HCT116 (cell line): ENCODE data around the gene NFS1. TPM values are rescaled to one million over a fixed set of nuclear protein-coding genes. Genes with fewer than 3 reads are reported as not detected.

Source experiments
- ATAC-seq: fragments of 200-7000 bp; cut with Tn5 transposase; 2 replicates; pipeline ENCODE4 v1.9.1; 2020; ENCODE audit warnings: mild to moderate bottlenecking, moderate library complexity
- BruUV-seq: library from RNA; stranded (reverse); fragments of 400-500 nt; replicated peaks from 2 replicates; lab custom pipeline; 2021; lab: Mats Ljungman, UMichigan
- CTCF ChIA-PET: fragments of 300-600 bp; sonication (Branson Sonifier 250); formaldehyde crosslinking; loops from one replicate; lab custom pipeline; 2021; ENCODE audit warnings: antibody characterized with exemption; lab: Charles Lee
- POLR2A ChIA-PET: fragments of 300-600, 350-600 bp; sonication (Branson Sonifier 250); formaldehyde crosslinking; loops from one replicate; lab custom pipeline; 2021; ENCODE audit warnings: antibody characterized with exemption; lab: Charles Lee
- RAD21 ChIA-PET, 2 experiments: fragments of 300-600 bp; sonication (Branson Sonifier 250); formaldehyde crosslinking; loops; one replicate each; lab custom pipeline; 2023; ENCODE audit warnings: low total read pairs in 2 of 2; ENCODE audit not compliant: uncharacterized antibody in 2 of 2, unreplicated experiment in 2 of 2, low non-redundant PET in 1 of 2; lab: Charles Lee
- DNase-seq: peaks from one replicate; pipeline ENCODE4 v3.0.0-alpha.2; 2010; ENCODE audit warnings: low read depth, low spot score
- H2AFZ ChIP-seq: fragments of 200-600 bp; shearing (Covaris generic), sonication (generic); 2 replicates; pipeline ENCODE4 v1.6.1; 2017; ENCODE audit warnings: low read depth, mixed run types, mixed read lengths, antibody characterized with exemption, low read length; ENCODE audit not compliant: poor library complexity, severe bottlenecking
- H3K27ac ChIP-seq: 2 replicates; pipeline ENCODE4 v1.5.1; 2012; ENCODE audit warnings: low read depth, low read length
- H3K27me3 ChIP-seq: fragments of 200-600 bp; sonication (generic); 2 replicates; pipeline ENCODE4 v1.6.1; 2016; ENCODE audit warnings: mixed run types, low read length, mixed read lengths; ENCODE audit not compliant: insufficient read depth
- H3K36me3 ChIP-seq, 2 experiments: fragments of 200-500 bp in 1 of 2; fragments of 200-600 bp in 1 of 2; sonication (Bioruptor generic) in 1 of 2; sonication (generic) in 1 of 2; 2 replicates each; pipeline versions ENCODE4 v1.5.1 to v1.6.1; 2014 to 2016; ENCODE audit warnings: low read length in 2 of 2, inconsistent platforms in 1 of 2, mixed read lengths in 1 of 2, mixed run types in 1 of 2; ENCODE audit not compliant: insufficient read depth in 2 of 2, control insufficient read depth in 1 of 2
- H3K4me1 ChIP-seq, 2 experiments: fragments of 200-600 bp in 1 of 2; sonication (generic) in 1 of 2; 2 replicates each; pipeline versions ENCODE4 v1.5.1 to v1.6.1; 2012 to 2017; ENCODE audit warnings: low read length in 2 of 2, inconsistent platforms in 1 of 2, mild to moderate bottlenecking in 1 of 2, mixed read lengths in 1 of 2, mixed run types in 1 of 2, moderate library complexity in 1 of 2; ENCODE audit not compliant: insufficient read depth in 2 of 2, control insufficient read depth in 1 of 2
- H3K4me2 ChIP-seq: fragments of 200-600 bp; sonication (generic); 2 replicates; pipeline ENCODE4 v1.6.1; 2017; ENCODE audit warnings: mixed run types, low read length, mixed read lengths
- H3K4me3 ChIP-seq, 2 experiments: fragments of 200-600 bp in 1 of 2; sonication (generic) in 1 of 2; replicated peaks in 1 of 2; 2 replicates each; pipeline ENCODE4 v1.5.1; 2011 to 2016; ENCODE audit warnings: low read length in 2 of 2, control low read depth in 1 of 2, low read depth in 1 of 2, mild to moderate bottlenecking in 1 of 2, mixed read lengths in 1 of 2, mixed run types in 1 of 2
- H3K79me2 ChIP-seq: fragments of 200-600 bp; sonication (generic); 2 replicates; pipeline ENCODE4 v1.6.1; 2017; ENCODE audit warnings: mild to moderate bottlenecking, mixed run types, low read length, moderate library complexity, mixed read lengths; ENCODE audit not compliant: insufficient read depth
- H3K9ac ChIP-seq: fragments of 200-600 bp; sonication (generic); 2 replicates; pipeline ENCODE4 v1.6.1; 2016; ENCODE audit warnings: low read length, mixed read lengths
- H3K9me2 ChIP-seq: fragments of 200-600 bp; sonication (generic), shearing (Covaris generic); 2 replicates; pipeline ENCODE4 v1.6.1; 2017; ENCODE audit warnings: mixed run types, mild to moderate bottlenecking, moderate library complexity; ENCODE audit not compliant: insufficient read depth
- H3K9me3 ChIP-seq, 2 experiments: fragments of 200-500 bp in 1 of 2; fragments of 200-600 bp in 1 of 2; sonication (Bioruptor generic) in 1 of 2; sonication (generic) in 1 of 2; 2 replicates each; pipeline ENCODE4 v1.6.1; 2014 to 2017; ENCODE audit warnings: low read length in 2 of 2, mixed read lengths in 2 of 2, inconsistent platforms in 1 of 2, low read depth in 1 of 2, mild to moderate bottlenecking in 1 of 2, mixed run types in 1 of 2, moderate library complexity in 1 of 2; ENCODE audit not compliant: control insufficient read depth in 1 of 2, insufficient read depth in 1 of 2
- H4K20me1 ChIP-seq: fragments of 200-600 bp; sonication (generic), shearing (Covaris generic); 2 replicates; pipeline ENCODE4 v1.6.1; 2017; ENCODE audit warnings: mixed run types, mild to moderate bottlenecking, moderate library complexity; ENCODE audit not compliant: insufficient read depth
- CBX3 ChIP-seq: IDR thresholded peaks from 2 replicates; pipeline ENCODE4 v1.6.1; 2012; ENCODE audit warnings: low read depth
- EGR1 ChIP-seq: IDR thresholded peaks from 2 replicates; pipeline ENCODE4 v1.6.1; 2012; ENCODE audit warnings: low read depth
- ELF1 ChIP-seq: IDR thresholded peaks from 2 replicates; pipeline ENCODE4 v1.6.1; 2012; ENCODE audit warnings: low read depth, borderline replicate concordance
- EZH2 ChIP-seq: fragments of 200-600 bp; sonication (generic); IDR thresholded peaks from 2 replicates; pipeline ENCODE4 v1.6.1; 2017; ENCODE audit warnings: antibody characterized with exemption, mixed run types
- EZH2phosphoT487 ChIP-seq: fragments of 200-600 bp; IDR thresholded peaks from 2 replicates; pipeline ENCODE4 v1.6.1; 2018; ENCODE audit warnings: antibody characterized with exemption, borderline replicate concordance
- FOSL1 ChIP-seq: IDR thresholded peaks from 2 replicates; pipeline ENCODE4 v1.6.1; 2012; ENCODE audit warnings: low read depth
- JUND ChIP-seq: IDR thresholded peaks from 2 replicates; pipeline ENCODE4 v1.6.1; 2012
- POLR2A ChIP-seq: IDR thresholded peaks from 2 replicates; pipeline ENCODE4 v1.7.0; 2011; ENCODE audit warnings: borderline replicate concordance; ENCODE audit not compliant: insufficient read depth, insufficient read length; ENCODE audit errors: extremely low read depth
- POLR2AphosphoS5 ChIP-seq: IDR thresholded peaks from 2 replicates; pipeline ENCODE4 v1.6.1; 2011; ENCODE audit warnings: mild to moderate bottlenecking, low read depth, low read length, moderate library complexity
- SRF ChIP-seq: IDR thresholded peaks from 2 replicates; pipeline ENCODE4 v1.6.1; 2012; ENCODE audit warnings: low read depth
- TCF7L2 ChIP-seq: IDR thresholded peaks from 2 replicates; pipeline ENCODE4 v1.7.0; 2011; ENCODE audit warnings: borderline replicate concordance, inconsistent platforms; ENCODE audit not compliant: insufficient read depth, insufficient read length; ENCODE audit errors: extremely low read depth
- ZFX ChIP-seq: fragments of 450-650 bp; IDR thresholded peaks from 2 replicates; pipeline ENCODE4 v1.6.1; 2017
- ZNF274 ChIP-seq: fragments of 200-500 bp; sonication (Bioruptor generic); IDR thresholded peaks from 2 replicates; pipeline ENCODE4 v1.6.1; 2014; ENCODE audit warnings: mild to moderate bottlenecking, low read depth, low read length, inconsistent platforms
- intact Hi-C: fragments of 100-400 bp; cut with micrococcal nuclease; formaldehyde crosslinking; loops from 2 replicates; pipeline ENCODE4 v1.10.0; 2022
- total RNA-seq: library from RNA; stranded (reverse); gene quantifications from one replicate; pipeline ENCODE4 v1.2.1, GENCODE V29; 2021; ENCODE audit not compliant: unreplicated experiment
- TF ChIP-seq, protein P1 (sequence below), 3 experiments: fragments of 200-600 bp in 1 of 3; sonication (generic) in 1 of 3; IDR thresholded peaks in 2 of 3; conservative IDR thresholded peaks in 1 of 3; 2 replicates each; pipeline ENCODE4 v1.5.1; 2012 to 2017; ENCODE audit warnings: low read depth in 2 of 3, low read length in 2 of 3, antibody characterized with exemption in 1 of 3, borderline replicate concordance in 1 of 3, control low read depth in 1 of 3, mild to moderate bottlenecking in 1 of 3, mixed read lengths in 1 of 3, mixed run types in 1 of 3, moderate library complexity in 1 of 3; ENCODE audit not compliant: insufficient read depth in 1 of 3
- TF ChIP-seq, protein P2 (sequence below): IDR thresholded peaks from 2 replicates; pipeline ENCODE4 v1.6.1; 2012
- TF ChIP-seq, protein P3 (sequence below): IDR thresholded peaks from 2 replicates; pipeline ENCODE4 v1.6.1; 2012; ENCODE audit warnings: low read depth

Gene NFS1
- total RNA-seq, 1 experiment from 2014 or later: 33.9 TPM

DNA sequence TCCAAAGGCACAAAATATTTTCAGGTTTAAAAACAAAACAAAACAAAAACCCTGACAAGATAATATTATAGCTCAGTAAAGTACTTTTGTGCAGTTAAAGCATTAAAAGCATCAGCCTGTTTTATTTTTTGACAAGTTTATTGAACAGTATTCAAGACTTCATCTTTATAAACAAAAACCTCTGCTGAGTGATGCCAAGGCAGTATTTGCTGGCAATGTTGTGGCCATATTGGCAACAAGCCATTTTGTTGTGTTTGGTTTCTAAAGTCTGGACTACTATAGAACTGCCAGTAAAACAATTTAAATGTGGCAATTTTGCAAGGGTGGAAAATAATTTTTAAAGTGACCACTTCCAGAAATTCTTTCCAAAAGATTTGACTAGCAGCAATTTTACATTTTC lies 50.3 kb downstream of the NFS1 start:
- H2AFZ ChIP-seq: no peak overlapping the region
- no peak overlapping the region for H3K4me2 ChIP-seq
- POLR2A ChIA-PET: no interaction called here
- H4K20me1 ChIP-seq: peaks cover 56% of the 10 kb centered on the region
- no peak for TF ChIP-seq EZH2
- TF ChIP-seq, protein P1, sequence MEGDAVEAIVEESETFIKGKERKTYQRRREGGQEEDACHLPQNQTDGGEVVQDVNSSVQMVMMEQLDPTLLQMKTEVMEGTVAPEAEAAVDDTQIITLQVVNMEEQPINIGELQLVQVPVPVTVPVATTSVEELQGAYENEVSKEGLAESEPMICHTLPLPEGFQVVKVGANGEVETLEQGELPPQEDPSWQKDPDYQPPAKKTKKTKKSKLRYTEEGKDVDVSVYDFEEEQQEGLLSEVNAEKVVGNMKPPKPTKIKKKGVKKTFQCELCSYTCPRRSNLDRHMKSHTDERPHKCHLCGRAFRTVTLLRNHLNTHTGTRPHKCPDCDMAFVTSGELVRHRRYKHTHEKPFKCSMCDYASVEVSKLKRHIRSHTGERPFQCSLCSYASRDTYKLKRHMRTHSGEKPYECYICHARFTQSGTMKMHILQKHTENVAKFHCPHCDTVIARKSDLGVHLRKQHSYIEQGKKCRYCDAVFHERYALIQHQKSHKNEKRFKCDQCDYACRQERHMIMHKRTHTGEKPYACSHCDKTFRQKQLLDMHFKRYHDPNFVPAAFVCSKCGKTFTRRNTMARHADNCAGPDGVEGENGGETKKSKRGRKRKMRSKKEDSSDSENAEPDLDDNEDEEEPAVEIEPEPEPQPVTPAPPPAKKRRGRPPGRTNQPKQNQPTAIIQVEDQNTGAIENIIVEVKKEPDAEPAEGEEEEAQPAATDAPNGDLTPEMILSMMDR (IDR thresholded peaks at IDR 0.05 in 2 of 3, conservative IDR thresholded peaks at IDR 0.05 in 1 of 3; ENCODE audit: borderline replicate concordance in 1 of 3, insufficient read depth in 1 of 3, low read depth in 2 of 3, low read length in 2 of 3): no peak
- no peak for TF ChIP-seq SRF
- TF ChIP-seq EZH2phosphoT487: no peak
- TF ChIP-seq, protein P2, sequence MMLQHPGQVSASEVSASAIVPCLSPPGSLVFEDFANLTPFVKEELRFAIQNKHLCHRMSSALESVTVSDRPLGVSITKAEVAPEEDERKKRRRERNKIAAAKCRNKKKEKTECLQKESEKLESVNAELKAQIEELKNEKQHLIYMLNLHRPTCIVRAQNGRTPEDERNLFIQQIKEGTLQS: no peak
- no peak for TF ChIP-seq POLR2AphosphoS5
- TF ChIP-seq FOSL1: no peak
- no peak for TF ChIP-seq ZNF274
- no peak for TF ChIP-seq EGR1
- TF ChIP-seq, protein P3, sequence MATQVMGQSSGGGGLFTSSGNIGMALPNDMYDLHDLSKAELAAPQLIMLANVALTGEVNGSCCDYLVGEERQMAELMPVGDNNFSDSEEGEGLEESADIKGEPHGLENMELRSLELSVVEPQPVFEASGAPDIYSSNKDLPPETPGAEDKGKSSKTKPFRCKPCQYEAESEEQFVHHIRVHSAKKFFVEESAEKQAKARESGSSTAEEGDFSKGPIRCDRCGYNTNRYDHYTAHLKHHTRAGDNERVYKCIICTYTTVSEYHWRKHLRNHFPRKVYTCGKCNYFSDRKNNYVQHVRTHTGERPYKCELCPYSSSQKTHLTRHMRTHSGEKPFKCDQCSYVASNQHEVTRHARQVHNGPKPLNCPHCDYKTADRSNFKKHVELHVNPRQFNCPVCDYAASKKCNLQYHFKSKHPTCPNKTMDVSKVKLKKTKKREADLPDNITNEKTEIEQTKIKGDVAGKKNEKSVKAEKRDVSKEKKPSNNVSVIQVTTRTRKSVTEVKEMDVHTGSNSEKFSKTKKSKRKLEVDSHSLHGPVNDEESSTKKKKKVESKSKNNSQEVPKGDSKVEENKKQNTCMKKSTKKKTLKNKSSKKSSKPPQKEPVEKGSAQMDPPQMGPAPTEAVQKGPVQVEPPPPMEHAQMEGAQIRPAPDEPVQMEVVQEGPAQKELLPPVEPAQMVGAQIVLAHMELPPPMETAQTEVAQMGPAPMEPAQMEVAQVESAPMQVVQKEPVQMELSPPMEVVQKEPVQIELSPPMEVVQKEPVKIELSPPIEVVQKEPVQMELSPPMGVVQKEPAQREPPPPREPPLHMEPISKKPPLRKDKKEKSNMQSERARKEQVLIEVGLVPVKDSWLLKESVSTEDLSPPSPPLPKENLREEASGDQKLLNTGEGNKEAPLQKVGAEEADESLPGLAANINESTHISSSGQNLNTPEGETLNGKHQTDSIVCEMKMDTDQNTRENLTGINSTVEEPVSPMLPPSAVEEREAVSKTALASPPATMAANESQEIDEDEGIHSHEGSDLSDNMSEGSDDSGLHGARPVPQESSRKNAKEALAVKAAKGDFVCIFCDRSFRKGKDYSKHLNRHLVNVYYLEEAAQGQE: no peak
- no peak for TF ChIP-seq ZFX
- TF ChIP-seq POLR2A: no peak
- no peak for TF ChIP-seq ELF1
- no peak for TF ChIP-seq JUND
- TF ChIP-seq CBX3: no peak
- no peak for TF ChIP-seq TCF7L2
- TF ChIP-seq, all 23 proteins: peak for 0
- H3K27ac ChIP-seq: no peak overlapping the region
- no peak for ATAC-seq
- H3K9me3 ChIP-seq: no peaks in the 10 kb centered on the region
- no peaks in the 10 kb centered on the region for H3K9me2 ChIP-seq
- no peak overlapping the region for H3K9ac ChIP-seq
- peaks cover 96% of the 10 kb centered on the region for H3K79me2 ChIP-seq
- H3K4me3 ChIP-seq: no peak overlapping the region
- DNase-seq: no peak
- CTCF ChIA-PET: no interaction called here
- H3K27me3 ChIP-seq: no peaks in the 10 kb centered on the region
- no TSS peak for BruUV-seq
- RAD21 ChIA-PET: no interaction called here
- H3K4me1 ChIP-seq: no peaks in the 10 kb centered on the region
- H3K36me3 ChIP-seq: peaks cover 4 to 38% of the 10 kb centered on the region in 2 experiments
- intact Hi-C loops: no loop called here
